ENCODE results near the gene CBLN2. TPM values are rescaled to one million over a fixed set of nuclear protein-coding genes. Genes with fewer than 3 reads are reported as not detected.

The CBLN2 gene
- polyA plus RNA-seq (2013, experiment 1 of 2): 2.2 TPM
- polyA plus RNA-seq (2013, experiment 2 of 2): 1.5 TPM

GRCh38 chr18:72544092-72544886, at the start of gene CBLN2:
Gene CBLN2, minus strand, starts transcription at chr18:72544342. Its CDS starts 2,182 bp downstream, at chr18:72542160.
- no peak within 1 kb of the TSS for H3K27ac ChIP-seq (ENCODE audit: low read depth, low read length, severe bottlenecking)
- H3K4me1 ChIP-seq (ENCODE audit: control insufficient read depth, insufficient read depth, low read length, poor library complexity, severe bottlenecking): no peaks in the 10 kb centered on the region
- WGBS, 2 experiments (ENCODE audit: insufficient coverage in 2 of 2): 71 to 72% methylated on average over 26 to 30 of the region's 44 CpGs
- H3K9me3 ChIP-seq (ENCODE audit: control insufficient read depth, low read length): peaks cover 6% of the 10 kb centered on the region
- peak within 1 kb of the TSS; percentile 8 for H3K4me3 ChIP-seq (ENCODE audit: extremely low read depth, insufficient read depth, low read length, poor library complexity, severe bottlenecking)
- H3K36me3 ChIP-seq (ENCODE audit: control insufficient read depth, insufficient read depth, low read length): no peaks in the 10 kb centered on the region

- H3K4me3 ChIP-seq (ENCODE audit: extremely low read depth, insufficient read depth, low read length, poor library complexity, severe bottlenecking): no peak overlapping the region
- no peak overlapping the region for H3K27ac ChIP-seq (ENCODE audit: low read depth, low read length, severe bottlenecking)
- H3K36me3 ChIP-seq (ENCODE audit: control insufficient read depth, insufficient read depth, low read length): no peaks in the 10 kb centered on the region
- peaks cover 25% of the 10 kb centered on the region for H3K9me3 ChIP-seq (ENCODE audit: control insufficient read depth, low read length)
- 71 to 80% methylated on average over 4 to 5 of the region's 5 CpGs for WGBS, 2 experiments (ENCODE audit: insufficient coverage in 2 of 2)
- no peaks in the 10 kb centered on the region for H3K4me1 ChIP-seq (ENCODE audit: control insufficient read depth, insufficient read depth, low read length, poor library complexity, severe bottlenecking)
Measured at GRCh38 chr18:72588360-72588759, 44.2 kb upstream of the CBLN2 start.

GRCh38 chr18:72584787-72585186, 40.6 kb upstream of the CBLN2 start:
- Histone ChIP-seq H3K36me3 (ENCODE audit: control insufficient read depth, insufficient read depth, low read length) (no peaks in the 10 kb centered on the region), H3K4me1 (ENCODE audit: control insufficient read depth, insufficient read depth, low read length, poor library complexity, severe bottlenecking) (no peaks in the 10 kb centered on the region), H3K4me3 (ENCODE audit: extremely low read depth, insufficient read depth, low read length, poor library complexity, severe bottlenecking) (no peak overlapping the region), H3K9me3 (ENCODE audit: control insufficient read depth, low read length) (peaks cover 25% of the 10 kb centered on the region), H3K27ac (ENCODE audit: low read depth, low read length, severe bottlenecking) (no peak overlapping the region)
- WGBS, 2 experiments (ENCODE audit: insufficient coverage in 2 of 2): 67 to 68% methylated on average over 3 of the region's 3 CpGs

- 54 to 70% methylated on average over 2 of the region's 3 CpGs for WGBS, 2 experiments (ENCODE audit: insufficient coverage in 2 of 2)
- Histone ChIP-seq H3K4me1 (ENCODE audit: control insufficient read depth, insufficient read depth, low read length, poor library complexity, severe bottlenecking) (no peaks in the 10 kb centered on the region), H3K9me3 (ENCODE audit: control insufficient read depth, low read length) (peaks cover 20% of the 10 kb centered on the region), H3K36me3 (ENCODE audit: control insufficient read depth, insufficient read depth, low read length) (no peaks in the 10 kb centered on the region), H3K27ac (ENCODE audit: low read depth, low read length, severe bottlenecking) (no peak overlapping the region), H3K4me3 (ENCODE audit: extremely low read depth, insufficient read depth, low read length, poor library complexity, severe bottlenecking) (no peak overlapping the region)
Measured at GRCh38 chr18:72581976-72582375, 37.8 kb upstream of the CBLN2 start.

GRCh38 chr18:72572896-72573295, 28.8 kb upstream of the CBLN2 start:
- Histone ChIP-seq H3K4me3 (ENCODE audit: extremely low read depth, insufficient read depth, low read length, poor library complexity, severe bottlenecking) (no peak overlapping the region), H3K36me3 (ENCODE audit: control insufficient read depth, insufficient read depth, low read length) (no peaks in the 10 kb centered on the region), H3K4me1 (ENCODE audit: control insufficient read depth, insufficient read depth, low read length, poor library complexity, severe bottlenecking) (no peaks in the 10 kb centered on the region), H3K9me3 (ENCODE audit: control insufficient read depth, low read length) (peaks cover 30% of the 10 kb centered on the region), H3K27ac (ENCODE audit: low read depth, low read length, severe bottlenecking) (no peak overlapping the region)
- WGBS, 2 experiments (ENCODE audit: insufficient coverage in 2 of 2): 100% methylated on average over 1 of the region's 2 CpGs; no CpG with 5 or more reads in 1 of the 2 experiments

- Histone ChIP-seq H3K36me3 (ENCODE audit: control insufficient read depth, insufficient read depth, low read length) (no peaks in the 10 kb centered on the region), H3K9me3 (ENCODE audit: control insufficient read depth, low read length) (peaks cover 27% of the 10 kb centered on the region), H3K4me1 (ENCODE audit: control insufficient read depth, insufficient read depth, low read length, poor library complexity, severe bottlenecking) (no peaks in the 10 kb centered on the region), H3K4me3 (ENCODE audit: extremely low read depth, insufficient read depth, low read length, poor library complexity, severe bottlenecking) (no peak overlapping the region), H3K27ac (ENCODE audit: low read depth, low read length, severe bottlenecking) (no peak overlapping the region)
- 81 to 90% methylated on average over 2 of the region's 3 CpGs for WGBS, 2 experiments (ENCODE audit: insufficient coverage in 2 of 2)
Measured at GRCh38 chr18:72566290-72566689, 22.1 kb upstream of the CBLN2 start.

- Histone ChIP-seq H3K36me3 (ENCODE audit: control insufficient read depth, insufficient read depth, low read length) (no peaks in the 10 kb centered on the region), H3K27ac (ENCODE audit: low read depth, low read length, severe bottlenecking) (no peak overlapping the region), H3K9me3 (ENCODE audit: control insufficient read depth, low read length) (peaks cover 15% of the 10 kb centered on the region), H3K4me3 (ENCODE audit: extremely low read depth, insufficient read depth, low read length, poor library complexity, severe bottlenecking) (no peak overlapping the region), H3K4me1 (ENCODE audit: control insufficient read depth, insufficient read depth, low read length, poor library complexity, severe bottlenecking) (no peaks in the 10 kb centered on the region)
- WGBS, 2 experiments (ENCODE audit: insufficient coverage in 2 of 2): no CpG with 5 or more reads among the region's 1 CpG
Measured at GRCh38 chr18:72555968-72556367, 11.8 kb upstream of the CBLN2 start.

GRCh38 chr18:72555101-72555500, 11.0 kb upstream of the CBLN2 start:
- Histone ChIP-seq H3K4me3 (ENCODE audit: extremely low read depth, insufficient read depth, low read length, poor library complexity, severe bottlenecking) (no peak overlapping the region), H3K4me1 (ENCODE audit: control insufficient read depth, insufficient read depth, low read length, poor library complexity, severe bottlenecking) (no peaks in the 10 kb centered on the region), H3K27ac (ENCODE audit: low read depth, low read length, severe bottlenecking) (no peak overlapping the region), H3K9me3 (ENCODE audit: control insufficient read depth, low read length) (peaks cover 11% of the 10 kb centered on the region), H3K36me3 (ENCODE audit: control insufficient read depth, insufficient read depth, low read length) (no peaks in the 10 kb centered on the region)
- WGBS, 2 experiments (ENCODE audit: insufficient coverage in 2 of 2): 63 to 70% methylated on average over 5 of the region's 7 CpGs

- H3K4me1 ChIP-seq (ENCODE audit: control insufficient read depth, insufficient read depth, low read length, poor library complexity, severe bottlenecking): no peaks in the 10 kb centered on the region
- 58 to 72% methylated on average over 49 to 72 of the region's 73 CpGs for WGBS, 2 experiments (ENCODE audit: insufficient coverage in 2 of 2)
- peaks cover 6% of the 10 kb centered on the region for H3K9me3 ChIP-seq (ENCODE audit: control insufficient read depth, low read length)
- no peak overlapping the region for H3K27ac ChIP-seq (ENCODE audit: low read depth, low read length, severe bottlenecking)
- peak overlapping the region; percentile 8 for H3K4me3 ChIP-seq (ENCODE audit: extremely low read depth, insufficient read depth, low read length, poor library complexity, severe bottlenecking)
- H3K36me3 ChIP-seq (ENCODE audit: control insufficient read depth, insufficient read depth, low read length): no peaks in the 10 kb centered on the region
Measured at GRCh38 chr18:72543357-72544055, 636 bp downstream of the CBLN2 start.

GRCh38 chr18:72542984-72543356, 1.2 kb downstream of the CBLN2 start:
- 73 to 81% methylated on average over 17 to 19 of the region's 20 CpGs for WGBS, 2 experiments (ENCODE audit: insufficient coverage in 2 of 2)
- H3K27ac ChIP-seq (ENCODE audit: low read depth, low read length, severe bottlenecking): no peak overlapping the region
- H3K4me3 ChIP-seq (ENCODE audit: extremely low read depth, insufficient read depth, low read length, poor library complexity, severe bottlenecking): peak overlapping the region; percentile 8
- H3K4me1 ChIP-seq (ENCODE audit: control insufficient read depth, insufficient read depth, low read length, poor library complexity, severe bottlenecking): no peaks in the 10 kb centered on the region
- no peaks in the 10 kb centered on the region for H3K36me3 ChIP-seq (ENCODE audit: control insufficient read depth, insufficient read depth, low read length)
- H3K9me3 ChIP-seq (ENCODE audit: control insufficient read depth, low read length): peaks cover 6% of the 10 kb centered on the region

GRCh38 chr18:72542342-72542741, 1.8 kb downstream of the CBLN2 start:
- WGBS, 2 experiments (ENCODE audit: insufficient coverage in 2 of 2): 74 to 76% methylated on average over 27 to 30 of the region's 34 CpGs
- Histone ChIP-seq H3K27ac (ENCODE audit: low read depth, low read length, severe bottlenecking) (no peak overlapping the region), H3K36me3 (ENCODE audit: control insufficient read depth, insufficient read depth, low read length) (no peaks in the 10 kb centered on the region), H3K4me3 (ENCODE audit: extremely low read depth, insufficient read depth, low read length, poor library complexity, severe bottlenecking) (no peak overlapping the region), H3K4me1 (ENCODE audit: control insufficient read depth, insufficient read depth, low read length, poor library complexity, severe bottlenecking) (no peaks in the 10 kb centered on the region), H3K9me3 (ENCODE audit: control insufficient read depth, low read length) (peaks cover 6% of the 10 kb centered on the region)
